SK-N-SH (cell line): ENCODE measurements around the gene CEBPA. TPM values are rescaled to one million over a fixed set of nuclear protein-coding genes. Genes with fewer than 3 reads are reported as not detected.

Source experiments
- CTCF ChIA-PET: fragments of 300-600, 350-600 bp; formaldehyde crosslinking; extraction: SDS; loops from one replicate; lab custom pipeline; 2021; lab: Yijun Ruan, JAX
- POLR2A ChIA-PET: fragments of 350-600 bp; sonication (Branson Sonifier 250); formaldehyde crosslinking; extraction: SDS; loops from one replicate; lab custom pipeline; 2020; ENCODE audit warnings: antibody characterized with exemption, inconsistent platforms; lab: Yijun Ruan, JAX
- DNase-seq: peaks from one replicate; pipeline ENCODE4 v3.0.0; 2012
- H2AFZ ChIP-seq: fragments of 200-600 bp; sonication (generic); 2 replicates; pipeline ENCODE4 v1.8.1; 2016; ENCODE audit warnings: antibody characterized with exemption, mild to moderate bottlenecking, low read depth
- H3F3A ChIP-seq: fragments of 200-600 bp; sonication (generic); replicated peaks from 2 replicates; pipeline ENCODE3; 2016; ENCODE audit warnings: antibody characterized with exemption, mild to moderate bottlenecking; ENCODE audit not compliant: insufficient read depth
- H3K27ac ChIP-seq, 2 experiments: fragments of 200-500 bp in 1 of 2; fragments of 200-600 bp in 1 of 2; sonication (Bioruptor generic) in 1 of 2; sonication (generic), shearing (Covaris generic) in 1 of 2; 2 replicates each; pipeline versions ENCODE4 v1.5.1 to v1.6.1; 2014 to 2016; ENCODE audit warnings: low read depth in 2 of 2, inconsistent platforms in 1 of 2, low read length in 1 of 2, mild to moderate bottlenecking in 1 of 2, mixed read lengths in 1 of 2
- H3K27me3 ChIP-seq: fragments of 200-600 bp; sonication (generic), shearing (Covaris generic); 2 replicates; pipeline ENCODE4 v1.6.1; 2016; ENCODE audit warnings: mixed run types; ENCODE audit not compliant: insufficient read depth
- H3K36me3 ChIP-seq, 2 experiments: fragments of 200-500 bp in 1 of 2; fragments of 200-600 bp in 1 of 2; sonication (Bioruptor generic) in 1 of 2; sonication (generic) in 1 of 2; replicated peaks in 1 of 2; 2 replicates each; pipeline versions ENCODE3 to v1.5.1; 2014 to 2016; ENCODE audit warnings: low read length in 1 of 2, mild to moderate bottlenecking in 1 of 2; ENCODE audit not compliant: insufficient read depth in 2 of 2, control insufficient read depth in 1 of 2
- H3K4me1 ChIP-seq, 2 experiments: fragments of 200-500 bp in 1 of 2; fragments of 200-600 bp in 1 of 2; sonication (Bioruptor generic) in 1 of 2; sonication (generic), shearing (Covaris generic) in 1 of 2; 2 replicates each; pipeline versions ENCODE4 v1.5.1 to v1.6.1; 2014 to 2016; ENCODE audit warnings: low read depth in 1 of 2, low read length in 1 of 2, mixed run types in 1 of 2; ENCODE audit not compliant: insufficient read depth in 2 of 2, control insufficient read depth in 1 of 2
- H3K4me2 ChIP-seq: fragments of 200-600 bp; sonication (generic), shearing (Covaris generic); 2 replicates; pipeline ENCODE4 v1.6.1; 2017; ENCODE audit warnings: mixed run types
- H3K4me3 ChIP-seq, 2 experiments: fragments of 200-500 bp in 1 of 2; fragments of 200-600 bp in 1 of 2; sonication (Bioruptor generic) in 1 of 2; sonication (generic), shearing (Covaris generic) in 1 of 2; 2 replicates each; pipeline versions ENCODE4 v1.5.1 to v1.8.1; 2014 to 2016; ENCODE audit warnings: low read depth in 2 of 2, inconsistent platforms in 1 of 2, low read length in 1 of 2, mild to moderate bottlenecking in 1 of 2, mixed read lengths in 1 of 2, moderate library complexity in 1 of 2
- H3K79me2 ChIP-seq: fragments of 200-600 bp; sonication (generic); 2 replicates; pipeline ENCODE4 v1.8.1; 2017; ENCODE audit warnings: mild to moderate bottlenecking; ENCODE audit not compliant: insufficient read depth
- H3K9ac ChIP-seq: fragments of 200-600 bp; sonication (generic); 2 replicates; pipeline ENCODE4 v1.6.1; 2017; ENCODE audit warnings: mixed run types
- H3K9me2 ChIP-seq: fragments of 200-600 bp; sonication (generic); 2 replicates; pipeline ENCODE4 v1.6.1; 2017; ENCODE audit warnings: mixed run types
- H3K9me3 ChIP-seq: fragments of 200-600 bp; sonication (generic); 2 replicates; pipeline ENCODE4 v1.6.1; 2017; ENCODE audit warnings: mixed run types, mild to moderate bottlenecking, moderate library complexity
- H4K20me1 ChIP-seq: fragments of 200-600 bp; sonication (generic); 2 replicates; pipeline ENCODE4 v1.6.1; 2017; ENCODE audit warnings: mild to moderate bottlenecking, mixed run types; ENCODE audit not compliant: insufficient read depth
- CHD2 ChIP-seq: fragments of 150-350 bp; IDR thresholded peaks from 2 replicates; pipeline ENCODE4 v1.6.1; 2018; ENCODE audit warnings: low read length; ENCODE audit not compliant: partially characterized antibody
- ELF1 ChIP-seq: IDR thresholded peaks from 2 replicates; pipeline ENCODE4 v1.4.0; 2012
- EP300 ChIP-seq, 2 experiments: IDR thresholded peaks; 2 replicates each; pipeline versions ENCODE4 v1.4.0 to v1.6.1; 2012; ENCODE audit warnings: borderline replicate concordance in 1 of 2, low read depth in 1 of 2, low read length in 1 of 2
- EZH2phosphoT487 ChIP-seq: fragments of 200-600 bp; sonication (generic); IDR thresholded peaks from 2 replicates; pipeline ENCODE4 v1.6.1; 2017; ENCODE audit warnings: low read depth, mixed run types, mild to moderate bottlenecking, antibody characterized with exemption, moderate library complexity, borderline replicate concordance
- GABPA ChIP-seq: IDR thresholded peaks from 2 replicates; pipeline ENCODE4 v1.4.0; 2012; ENCODE audit warnings: low read depth, mild to moderate bottlenecking
- GATA2 ChIP-seq: sonication (generic); formaldehyde crosslinking; IDR thresholded peaks from 2 replicates; pipeline ENCODE4 v1.5.0; 2020; ENCODE audit warnings: mild to moderate bottlenecking, missing genetic modification reagents
- IRF3 ChIP-seq: fragments of 150-350 bp; IDR thresholded peaks from 2 replicates; pipeline ENCODE4 v1.6.1; 2016; ENCODE audit warnings: mild to moderate bottlenecking, low read depth, low read length
- JUND ChIP-seq: IDR thresholded peaks from 2 replicates; pipeline ENCODE4 v1.4.0; 2012
- MAX ChIP-seq: IDR thresholded peaks from 2 replicates; pipeline ENCODE4 v1.4.0; 2012; ENCODE audit warnings: low read depth
- MEF2A ChIP-seq: IDR thresholded peaks from 2 replicates; pipeline ENCODE4 v1.4.0; 2012; ENCODE audit warnings: low read depth, borderline replicate concordance
- MXI1 ChIP-seq: IDR thresholded peaks from 2 replicates; pipeline ENCODE4 v1.6.1; 2012; ENCODE audit warnings: mild to moderate bottlenecking, low read depth, low read length, improper control_type of control experiment
- NFIC ChIP-seq: IDR thresholded peaks from 2 replicates; pipeline ENCODE4 v1.4.0; 2012; ENCODE audit warnings: borderline replicate concordance
- NRF1 ChIP-seq: IDR thresholded peaks from 2 replicates; pipeline ENCODE4 v1.6.1; 2012; ENCODE audit warnings: low read depth, mild to moderate bottlenecking, low read length
- POLR2AphosphoS5 ChIP-seq: IDR thresholded peaks from 2 replicates; pipeline ENCODE4 v1.6.1; 2012; ENCODE audit warnings: low read depth, low read length
- RAD21 ChIP-seq: IDR thresholded peaks from 2 replicates; pipeline ENCODE4 v1.6.1; 2012; ENCODE audit warnings: mild to moderate bottlenecking, low read length
- RCOR1 ChIP-seq: fragments of 150-350 bp; IDR thresholded peaks from 2 replicates; pipeline ENCODE4 v1.6.1; 2017; ENCODE audit warnings: antibody characterized with exemption, low read length
- RFX5 ChIP-seq: IDR thresholded peaks from 2 replicates; pipeline ENCODE4 v1.6.1; 2012; ENCODE audit warnings: mild to moderate bottlenecking, improper control_type of control experiment, low read length
- RXRA ChIP-seq: IDR thresholded peaks from 2 replicates; pipeline ENCODE4 v1.4.0; 2012; ENCODE audit warnings: low read depth, mild to moderate bottlenecking, borderline replicate concordance
- SIN3A ChIP-seq: IDR thresholded peaks from 2 replicates; pipeline ENCODE4 v1.6.1; 2012; ENCODE audit warnings: low read depth, mild to moderate bottlenecking, low read length, moderate library complexity, borderline replicate concordance
- TCF12 ChIP-seq: IDR thresholded peaks from 2 replicates; pipeline ENCODE4 v1.4.0; 2012
- YY1 ChIP-seq: IDR thresholded peaks from 2 replicates; pipeline ENCODE4 v1.4.0; 2012; ENCODE audit warnings: low read depth, mild to moderate bottlenecking
- WGBS: methylation state at CpG from one replicate; pipeline ENCODE4 v1.1.6; 2017; ENCODE audit warnings: low lambda C conversion rate; 5-methylcytosine and 5-hydroxymethylcytosine counted together
- polyA plus RNA-seq, 3 experiments: library from polyadenylated mRNA; depleted of rRNA; stranded (reverse); fragments of >200 nt; gene quantifications; 2 replicates each; pipeline ENCODE4 v1.2.3, GENCODE V29; 2012
- TF ChIP-seq, protein P1 (sequence below): IDR thresholded peaks from 2 replicates; pipeline ENCODE4; 2012
- TF ChIP-seq, protein P2 (sequence below): IDR thresholded peaks from 2 replicates; pipeline ENCODE4 v1.4.0; 2012; ENCODE audit warnings: low read depth, borderline replicate concordance

The CEBPA gene
- polyA plus RNA-seq, 1 of the 3 experiments (the other 2 are of a cell fraction) = 0.15 TPM

GRCh38 chr19:33324628-33325027 lies 22.3 kb upstream of the CEBPA start:
- no peaks in the 10 kb centered on the region for H3K9me3 ChIP-seq
- POLR2A ChIA-PET = no interaction called here
- no peaks in the 10 kb centered on the region for H3K36me3 ChIP-seq
- no peaks in the 10 kb centered on the region for H3K9me2 ChIP-seq
- no peaks in the 10 kb centered on the region for H4K20me1 ChIP-seq
- CTCF ChIA-PET = interaction anchor here (1.5 kb wide), 1 partner anchor 21 kb away, joined by 3 read pairs; no protein-coding TSS in a partner anchor
- H3K4me3 ChIP-seq = no peak overlapping the region
- H3K27ac ChIP-seq = no peak overlapping the region
- H3K4me2 ChIP-seq = no peak overlapping the region
- no peaks in the 10 kb centered on the region for H3K27me3 ChIP-seq
- no peaks in the 10 kb centered on the region for H3F3A ChIP-seq
- H3K4me1 ChIP-seq = no peaks in the 10 kb centered on the region
- WGBS = 18% methylated on average over 3 of the region's 3 CpGs
- no peak for DNase-seq
- no peak for TF ChIP-seq MXI1
- TF ChIP-seq, protein P1, sequence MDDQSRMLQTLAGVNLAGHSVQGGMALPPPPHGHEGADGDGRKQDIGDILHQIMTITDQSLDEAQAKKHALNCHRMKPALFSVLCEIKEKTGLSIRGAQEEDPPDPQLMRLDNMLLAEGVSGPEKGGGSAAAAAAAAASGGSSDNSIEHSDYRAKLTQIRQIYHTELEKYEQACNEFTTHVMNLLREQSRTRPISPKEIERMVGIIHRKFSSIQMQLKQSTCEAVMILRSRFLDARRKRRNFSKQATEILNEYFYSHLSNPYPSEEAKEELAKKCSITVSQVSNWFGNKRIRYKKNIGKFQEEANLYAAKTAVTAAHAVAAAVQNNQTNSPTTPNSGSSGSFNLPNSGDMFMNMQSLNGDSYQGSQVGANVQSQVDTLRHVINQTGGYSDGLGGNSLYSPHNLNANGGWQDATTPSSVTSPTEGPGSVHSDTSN = no peak
- no peak for TF ChIP-seq GABPA
- no peak for TF ChIP-seq YY1
- no peak for TF ChIP-seq RCOR1
- TF ChIP-seq RAD21 = no peak
- no peak for TF ChIP-seq NRF1
- no peak for TF ChIP-seq JUND
- TF ChIP-seq GATA2 (CRISPR knock-in tag) = no peak
- no peak overlapping the region for H3K9ac ChIP-seq
- H3K79me2 ChIP-seq = no peaks in the 10 kb centered on the region
- no peak overlapping the region for H2AFZ ChIP-seq

DNA sequence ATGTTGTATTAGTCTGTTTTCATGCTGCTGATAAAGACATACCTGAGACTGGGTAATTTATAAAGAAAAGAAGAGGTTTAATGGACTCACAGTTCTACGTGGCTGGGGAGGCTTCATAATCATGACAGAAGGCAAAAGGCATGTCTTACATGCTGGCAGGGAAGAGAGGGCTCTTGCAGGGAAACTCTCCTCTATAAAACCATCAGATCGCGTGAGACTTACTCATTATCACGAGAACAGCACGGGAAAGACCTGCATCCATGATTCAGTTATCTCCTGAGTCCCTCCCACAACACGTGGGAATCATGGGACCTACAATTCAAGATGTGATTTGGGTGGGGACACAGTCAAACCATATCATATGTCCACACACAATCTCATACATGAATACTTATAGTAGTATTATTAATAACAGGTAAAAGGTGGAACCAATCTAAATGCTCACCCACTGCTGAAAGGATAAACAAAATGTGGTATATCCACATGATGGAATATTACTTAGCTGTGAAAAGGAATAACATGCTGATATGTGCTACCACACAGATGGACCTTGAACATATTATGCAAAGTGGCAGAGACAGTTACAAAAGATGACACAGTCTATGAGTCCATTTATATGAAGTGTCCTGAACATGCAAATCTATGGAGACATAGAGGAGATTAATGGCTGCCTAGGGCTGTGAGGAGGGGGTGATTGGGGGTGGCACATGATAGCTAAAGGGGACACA lies 20.9 kb upstream of the CEBPA start:
- H3K4me3 ChIP-seq = no peak overlapping the region
- ChIA-PET CTCF (no interaction called here), POLR2A (interaction anchor here (0.7 kb wide), 1 partner anchor 70 kb away, joined by 3 read pairs; no protein-coding TSS in a partner anchor)
- no peak overlapping the region for H3K4me2 ChIP-seq
- DNase-seq = no peak
- no peaks in the 10 kb centered on the region for H3K79me2 ChIP-seq
- no peaks in the 10 kb centered on the region for H3K4me1 ChIP-seq
- no peak overlapping the region for H3K9ac ChIP-seq
- H4K20me1 ChIP-seq = no peaks in the 10 kb centered on the region
- TF ChIP-seq GABPA = no peak
- no peak for TF ChIP-seq MAX
- TF ChIP-seq EZH2phosphoT487 = no peak
- TF ChIP-seq CHD2 = no peak
- TF ChIP-seq JUND = no peak
- no peak for TF ChIP-seq RFX5
- TF ChIP-seq, protein P2, sequence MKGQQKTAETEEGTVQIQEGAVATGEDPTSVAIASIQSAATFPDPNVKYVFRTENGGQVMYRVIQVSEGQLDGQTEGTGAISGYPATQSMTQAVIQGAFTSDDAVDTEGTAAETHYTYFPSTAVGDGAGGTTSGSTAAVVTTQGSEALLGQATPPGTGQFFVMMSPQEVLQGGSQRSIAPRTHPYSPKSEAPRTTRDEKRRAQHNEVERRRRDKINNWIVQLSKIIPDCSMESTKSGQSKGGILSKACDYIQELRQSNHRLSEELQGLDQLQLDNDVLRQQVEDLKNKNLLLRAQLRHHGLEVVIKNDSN = no peak
- TF ChIP-seq RCOR1 = no peak
- no peak for TF ChIP-seq RXRA
- no peak for TF ChIP-seq MXI1
- TF ChIP-seq SIN3A = no peak
- TF ChIP-seq NRF1 = no peak
- no peak for TF ChIP-seq EP300 (IDR thresholded peaks at IDR 0.05; ENCODE audit: borderline replicate concordance in 1 of 2, low read depth in 1 of 2, low read length in 1 of 2)
- TF ChIP-seq MEF2A = no peak
- TF ChIP-seq TCF12 = no peak
- no peak for TF ChIP-seq IRF3
- no peak for TF ChIP-seq GATA2 (CRISPR knock-in tag)
- no peak for TF ChIP-seq POLR2AphosphoS5
- TF ChIP-seq ELF1 = no peak
- no peak for TF ChIP-seq NFIC
- H2AFZ ChIP-seq = no peak overlapping the region
- no peaks in the 10 kb centered on the region; the same call in 1 of the 2 replicates for H3K9me2 ChIP-seq
- no peak overlapping the region for H3K27ac ChIP-seq
- no peaks in the 10 kb centered on the region for H3K36me3 ChIP-seq
- no peaks in the 10 kb centered on the region for H3K9me3 ChIP-seq
- no peaks in the 10 kb centered on the region for H3K27me3 ChIP-seq
- 31% methylated on average over 6 of the region's 6 CpGs for WGBS
- no peaks in the 10 kb centered on the region for H3F3A ChIP-seq
